GM19372 (cell line): Measurements from ENCODE around the gene TBXAS1.
"Not testable (repeated sequence)": the region's sequence is repeated elsewhere in the genome, so short reads cannot be mapped to it uniquely, and the experiment has no call there.

Experiments
- ATAC-seq: cut with Tn5 transposase; IDR thresholded peaks from one replicate; pipeline ENCODE4 v1.9.1; 2021; ENCODE audit warnings: mild to moderate bottlenecking, low read depth, moderate library complexity; ENCODE audit not compliant: unreplicated experiment

The TBXAS1 gene

DNA sequence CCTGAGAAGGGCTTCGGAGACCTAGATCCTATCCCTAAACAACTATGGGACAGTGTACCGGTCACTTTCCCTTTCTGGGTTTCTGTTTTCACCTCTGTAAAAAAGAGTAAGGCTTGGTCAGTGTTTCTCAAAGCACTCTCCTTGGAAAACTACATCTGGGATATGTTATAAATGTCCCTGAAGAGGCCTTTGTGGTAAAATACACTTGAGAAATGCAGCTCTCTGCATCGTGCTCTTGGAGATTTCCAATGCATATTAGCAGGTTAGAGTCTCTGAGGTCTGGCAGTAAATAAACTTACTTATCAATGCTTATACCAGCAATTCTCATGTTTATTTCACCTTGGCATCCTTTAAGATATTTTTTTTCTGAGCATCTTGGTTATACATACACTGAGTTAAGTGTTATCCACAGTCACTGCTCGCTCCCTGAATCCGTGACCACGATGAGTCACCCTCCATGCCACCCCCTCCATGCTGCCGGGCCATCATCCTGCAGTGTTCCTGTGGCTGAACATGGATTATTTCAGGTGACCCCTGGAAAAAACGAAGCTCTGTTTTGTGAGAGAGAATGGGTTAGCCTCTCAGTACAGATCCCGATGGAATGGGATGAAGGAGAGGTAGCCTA, 3.3 kb upstream of the TBXAS1 start:
- no peak for ATAC-seq

DNA sequence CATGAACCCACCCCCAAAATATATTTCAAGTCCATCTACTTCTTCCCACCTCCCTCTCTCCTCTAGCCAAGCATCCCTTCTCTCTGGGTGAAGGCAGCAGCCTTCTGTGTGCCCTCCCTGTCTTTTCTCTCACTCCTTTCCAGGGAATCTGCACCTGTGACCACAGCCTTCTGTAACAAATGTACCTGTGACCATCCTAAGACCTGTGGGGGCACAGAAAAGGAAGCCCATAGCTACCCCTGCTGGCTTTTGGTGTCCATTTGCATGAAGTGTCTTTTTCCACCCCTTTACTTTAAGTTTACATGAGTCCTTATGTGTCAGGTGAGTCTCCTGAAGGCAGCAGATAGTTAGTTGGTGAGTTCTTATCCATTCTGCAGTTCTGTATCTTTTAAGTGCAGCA, 2.0 kb upstream of the TBXAS1 start:
- ATAC-seq, result no peak

DNA sequence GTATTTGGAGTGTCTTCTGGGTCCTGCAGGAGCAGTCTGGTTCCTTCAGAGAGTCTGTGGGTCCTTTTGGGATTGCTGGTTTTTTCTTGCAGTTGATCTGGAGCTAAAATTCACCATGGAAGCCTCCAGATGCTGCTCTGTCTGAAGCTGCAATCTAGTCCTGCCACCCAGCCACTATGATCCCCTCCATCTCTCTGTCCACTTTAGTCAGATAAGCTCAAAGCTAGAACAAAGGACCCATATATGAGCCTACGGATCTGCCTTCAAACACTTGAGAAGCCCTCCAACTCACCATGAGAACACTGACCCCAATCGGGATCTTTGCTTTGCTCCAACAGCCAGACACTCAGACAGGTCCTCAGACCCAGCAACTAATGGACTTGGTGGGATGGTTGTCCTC, 618 bp upstream of the TBXAS1 start:
- ATAC-seq, result no peak

DNA sequence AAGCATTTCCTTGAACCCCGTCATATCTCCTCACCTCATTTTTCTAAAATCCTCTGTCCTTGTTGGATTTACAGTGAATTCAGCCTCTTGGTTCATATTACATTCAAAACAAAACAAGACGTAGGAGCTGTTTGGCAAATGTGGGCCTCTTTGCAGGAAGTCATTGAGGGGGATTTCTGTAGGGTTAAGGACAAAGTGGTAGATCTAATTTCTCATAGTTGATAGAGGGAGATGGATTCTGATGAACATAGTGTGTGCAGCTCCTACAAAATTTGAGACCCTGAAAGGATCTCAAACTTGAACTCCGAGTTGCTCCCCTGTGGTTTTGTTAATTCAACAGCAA, 682 bp downstream of the TBXAS1 start:
- ATAC-seq, result no peak

DNA sequence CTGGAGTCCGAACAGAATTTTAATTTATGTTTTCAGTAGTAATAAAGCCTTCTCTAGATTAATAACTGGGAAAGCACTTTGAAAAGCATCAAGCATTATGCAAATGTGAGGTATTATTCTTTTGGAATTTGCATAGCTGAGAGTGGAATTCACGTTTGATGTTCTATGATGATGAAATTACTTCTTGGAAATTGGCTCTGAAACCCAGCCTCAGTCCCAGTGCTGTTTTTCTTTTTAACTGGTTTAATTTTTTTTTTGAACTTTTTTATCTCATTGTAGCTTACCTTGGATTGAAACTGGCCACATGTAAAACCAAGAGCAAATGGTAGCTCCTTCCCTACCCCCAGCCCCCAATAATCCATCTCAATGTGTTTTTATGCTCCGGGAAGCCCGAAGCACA, 1.2 kb downstream of the TBXAS1 start:
- ATAC-seq, result no peak

DNA sequence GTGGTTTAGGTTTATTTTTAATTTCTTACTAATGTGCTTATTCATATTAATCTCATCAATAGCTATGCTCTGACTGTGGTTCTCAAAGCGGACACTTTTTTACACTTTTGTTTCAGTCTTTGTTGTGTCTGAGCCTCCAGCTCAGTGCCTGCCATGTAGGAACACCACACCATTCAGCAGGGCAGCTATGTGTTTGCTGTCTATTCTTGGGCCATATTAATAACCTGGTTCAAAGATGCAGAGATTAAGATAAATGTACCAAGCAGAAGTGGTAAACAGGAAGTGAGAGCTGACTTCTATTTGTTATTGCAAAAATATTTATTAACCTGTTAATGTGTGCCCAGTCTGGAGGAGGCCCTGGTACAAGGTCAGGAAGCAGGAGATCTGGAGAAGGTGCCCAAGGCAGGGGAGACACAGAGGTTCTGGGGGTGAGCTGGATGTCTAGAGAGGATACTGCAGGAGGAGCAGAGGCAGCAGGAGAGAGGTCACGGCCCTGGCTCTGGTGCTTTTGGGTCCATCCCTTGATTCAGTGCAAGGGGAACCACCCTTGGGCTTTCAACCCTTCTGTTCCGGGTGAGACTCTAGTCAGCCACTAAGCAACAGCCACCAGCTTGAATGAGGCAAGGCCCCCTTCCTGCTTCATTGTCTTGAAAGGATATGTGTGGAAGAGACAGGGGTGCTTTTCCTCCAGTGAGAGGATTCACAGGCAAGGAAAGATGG, 1.9 kb downstream of the TBXAS1 start:
- no peak for ATAC-seq

DNA sequence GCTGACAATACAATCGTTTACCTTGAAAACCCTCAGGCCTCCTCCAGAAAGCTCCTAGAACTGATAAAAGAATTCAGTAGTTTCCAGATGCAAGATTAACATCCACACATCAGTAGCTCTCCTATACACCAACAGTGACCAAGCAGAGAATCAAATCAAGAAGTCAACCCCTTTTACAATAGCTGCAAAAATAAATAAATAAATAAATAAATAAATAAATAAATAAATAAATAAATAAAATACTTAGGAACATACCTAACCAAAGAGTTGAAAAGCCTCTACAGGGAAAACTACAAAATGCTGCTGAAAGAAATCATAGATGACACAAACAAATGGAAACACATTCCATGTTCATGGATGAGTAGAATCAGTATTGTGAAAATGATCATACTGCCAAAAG, 6.8 kb downstream of the TBXAS1 start:
- not testable (repeated sequence) for ATAC-seq

DNA sequence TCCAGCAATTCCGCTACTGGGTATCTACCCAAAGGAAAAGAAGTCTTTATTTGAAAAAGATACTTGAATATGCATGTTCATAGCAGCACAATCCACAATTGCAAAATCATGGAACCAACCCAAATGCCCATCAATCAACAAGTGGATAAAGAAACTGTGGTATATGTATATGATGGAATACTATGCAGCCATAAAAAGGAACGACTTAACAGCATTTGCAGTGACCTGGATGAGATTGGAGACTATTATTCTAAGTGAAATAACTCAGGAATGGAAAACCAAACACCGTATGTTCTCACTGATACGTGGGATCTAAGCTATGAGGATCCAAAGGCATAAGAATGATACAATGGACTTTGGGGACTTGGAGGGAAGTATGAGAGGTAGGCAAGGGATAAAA, 8.2 kb downstream of the TBXAS1 start:
- not testable (repeated sequence) for ATAC-seq

DNA sequence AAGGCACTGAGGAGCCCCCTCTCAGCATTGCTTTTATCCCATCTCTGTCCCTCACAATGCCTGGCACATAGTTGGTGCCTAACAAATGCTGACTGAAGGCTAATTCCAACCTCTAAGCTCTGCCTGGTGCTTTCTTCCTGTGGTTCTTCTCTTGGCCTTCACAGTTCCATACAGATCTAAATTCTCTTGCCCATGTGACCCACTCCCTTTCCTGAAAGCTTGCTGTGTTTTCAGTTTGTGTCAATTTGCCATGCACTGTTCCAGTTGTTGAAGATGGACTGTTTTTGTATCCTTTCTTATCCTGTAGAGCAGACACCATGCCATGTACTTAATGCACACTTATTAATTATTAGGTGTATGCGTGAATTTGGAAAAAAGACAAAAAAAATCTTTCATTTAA, 9.2 kb downstream of the TBXAS1 start:
- no peak for ATAC-seq

DNA sequence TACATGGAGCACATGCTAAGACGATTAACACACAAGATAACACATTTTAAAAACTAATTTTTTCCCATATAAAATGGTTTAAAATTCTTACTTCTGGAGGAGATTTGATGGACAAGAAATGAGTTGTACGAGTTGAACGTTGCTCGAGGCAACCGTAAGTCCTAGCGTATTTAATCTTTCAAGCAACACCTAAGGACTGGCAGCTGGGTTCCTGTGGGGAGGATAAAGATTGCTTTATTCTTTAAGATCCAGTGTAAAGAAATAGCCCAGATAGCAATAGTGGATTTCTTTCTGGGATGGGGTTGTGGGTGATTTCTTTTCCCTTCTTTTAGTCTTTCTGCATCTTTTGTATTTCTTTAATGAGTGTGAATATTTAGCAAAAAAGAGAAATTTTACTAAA, 9.8 kb downstream of the TBXAS1 start:
- no peak for ATAC-seq

DNA sequence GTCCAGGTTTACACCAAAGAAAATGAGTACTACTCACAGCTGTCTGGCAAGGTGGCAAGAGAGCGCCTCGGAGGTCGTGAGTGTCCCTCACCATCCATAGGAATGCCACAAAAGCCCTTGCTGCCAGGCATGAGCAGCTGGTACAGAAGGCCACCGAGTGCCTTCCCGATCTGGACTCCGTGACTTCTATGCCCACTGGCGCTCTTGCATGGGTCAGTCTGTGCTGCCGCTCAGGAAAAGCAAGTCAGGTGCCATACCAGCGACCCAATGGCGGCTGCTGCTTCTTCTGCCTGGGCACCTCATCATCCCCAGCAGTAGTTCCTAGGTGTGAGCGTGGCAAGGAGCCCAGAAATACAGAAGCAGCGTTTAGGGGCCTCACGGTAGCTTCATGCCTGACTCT, 11.7 kb downstream of the TBXAS1 start:
- ATAC-seq, result no peak

DNA sequence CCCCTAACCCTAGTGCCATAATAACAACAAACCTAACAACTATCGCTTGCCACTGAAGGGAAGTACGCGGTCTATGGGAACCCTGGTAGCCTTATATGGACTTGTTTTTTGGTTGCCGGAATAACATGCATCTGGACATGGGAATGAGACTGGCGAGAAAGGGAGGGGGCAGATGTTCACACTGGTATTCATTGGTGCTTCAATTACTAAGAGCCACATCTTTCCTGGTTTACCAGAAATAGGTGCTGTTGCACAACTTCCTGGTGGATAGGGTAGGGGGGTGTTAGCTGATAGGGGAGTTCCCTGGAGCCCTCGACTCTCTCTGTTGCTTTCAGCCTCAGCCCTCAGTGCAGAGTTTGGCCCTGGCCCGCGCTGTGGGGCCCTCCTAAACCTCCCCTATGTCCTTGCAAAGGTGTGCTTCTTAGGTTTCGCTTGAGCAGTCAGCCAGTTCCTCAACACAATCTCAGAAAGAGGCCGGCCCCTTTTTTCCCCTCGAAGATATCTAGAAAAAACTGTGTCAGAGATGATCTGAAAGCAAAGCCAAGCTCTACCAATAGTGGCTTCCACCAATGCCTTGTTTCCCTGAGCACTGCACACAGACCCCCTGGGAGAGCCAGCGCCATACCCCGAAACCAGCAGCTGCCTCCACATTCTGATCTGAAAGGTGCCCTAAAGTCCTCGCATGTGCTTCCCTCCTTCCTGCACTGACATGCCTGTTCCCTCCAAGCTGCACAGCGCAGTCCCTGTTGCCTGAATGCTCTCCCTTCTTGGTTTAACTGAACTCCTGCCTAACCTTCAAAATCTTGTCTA, 13.5 kb downstream of the TBXAS1 start:
- no peak for ATAC-seq

DNA sequence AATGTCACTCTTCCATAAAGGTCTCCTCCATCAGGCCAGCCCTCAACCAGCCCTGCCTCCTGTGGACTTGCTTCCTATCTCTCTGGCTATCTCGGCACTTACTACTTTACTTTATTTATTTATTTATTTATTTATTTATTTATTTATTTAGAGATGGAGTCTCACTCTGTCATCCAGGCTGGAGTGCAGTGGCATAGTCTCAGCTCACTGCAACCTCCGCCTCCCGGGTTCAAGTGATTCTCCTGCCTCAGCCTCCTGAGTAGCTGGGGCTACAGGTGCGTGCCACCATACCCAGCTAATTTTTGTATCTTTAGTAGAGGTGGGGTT, 14.1 kb downstream of the TBXAS1 start:
- not testable (repeated sequence) for ATAC-seq

DNA sequence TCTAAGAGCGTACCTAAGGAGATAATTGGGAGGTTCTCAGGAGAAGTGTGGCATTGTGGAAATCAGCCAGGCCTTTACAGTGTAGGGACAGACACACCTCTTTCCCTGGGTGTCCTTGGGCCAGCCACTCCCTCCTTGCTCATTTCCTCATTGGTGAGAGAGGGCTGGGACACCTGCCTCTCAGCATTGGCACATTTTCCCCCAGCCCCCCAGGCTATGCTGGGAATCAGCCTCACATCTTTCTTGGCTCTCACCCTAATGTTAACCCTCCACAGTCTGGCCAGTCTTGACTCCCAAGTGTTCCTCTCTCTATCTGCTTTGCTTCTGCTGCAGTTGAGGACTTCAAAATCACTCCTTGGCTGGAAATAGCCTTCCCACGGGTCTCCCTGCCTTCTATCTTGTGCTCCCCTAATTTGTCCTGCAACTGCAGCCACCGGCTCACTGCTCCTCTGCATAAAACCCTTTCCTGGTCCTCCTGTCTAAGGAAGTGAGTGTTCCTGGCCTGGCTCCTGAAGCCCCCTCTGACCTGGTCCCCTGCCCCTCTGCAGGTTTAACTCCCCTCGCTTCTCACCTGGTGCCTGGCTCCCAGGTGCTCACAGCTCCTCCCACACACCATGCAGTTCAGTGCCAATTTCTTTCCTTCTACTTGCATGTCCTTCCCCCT, 15.8 kb downstream of the TBXAS1 start:
- no peak for ATAC-seq

DNA sequence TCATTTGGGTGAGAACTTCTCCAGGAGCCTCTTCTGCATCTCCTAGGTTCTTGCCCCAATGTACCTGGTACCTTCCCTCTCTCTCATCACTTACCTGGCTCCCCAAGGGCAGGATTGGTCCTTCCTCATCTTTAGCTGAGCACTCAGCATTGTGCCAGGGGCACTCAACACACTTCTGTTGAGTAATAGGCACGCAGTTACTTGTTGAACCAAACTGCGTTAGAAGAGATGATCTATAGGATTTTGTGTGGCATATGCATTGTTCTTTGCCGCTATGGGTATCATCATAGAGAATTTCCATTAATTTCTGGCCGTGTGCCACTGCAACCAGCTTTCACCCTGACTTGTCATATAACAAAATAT, 16.4 kb downstream of the TBXAS1 start:
- no peak for ATAC-seq

DNA sequence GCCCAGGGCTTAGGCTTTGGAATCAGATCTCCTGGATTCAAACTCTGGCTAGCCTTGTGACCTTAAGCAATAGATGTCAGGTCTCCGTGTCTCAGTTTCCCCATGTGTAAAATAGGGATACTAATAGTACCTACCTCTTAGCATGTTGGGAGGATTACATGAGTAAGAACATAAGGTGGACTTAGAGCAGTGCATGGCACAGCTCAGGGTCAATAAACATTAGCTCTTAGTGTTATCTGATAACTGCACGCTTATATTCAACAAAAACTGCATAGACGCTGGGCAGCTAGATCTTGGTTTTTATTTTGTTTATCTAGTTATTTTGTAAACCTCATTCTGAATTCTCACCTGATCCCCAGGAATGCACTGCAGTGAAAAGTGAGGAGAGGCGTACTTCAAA, 17.2 kb downstream of the TBXAS1 start:
- ATAC-seq, result no peak

DNA sequence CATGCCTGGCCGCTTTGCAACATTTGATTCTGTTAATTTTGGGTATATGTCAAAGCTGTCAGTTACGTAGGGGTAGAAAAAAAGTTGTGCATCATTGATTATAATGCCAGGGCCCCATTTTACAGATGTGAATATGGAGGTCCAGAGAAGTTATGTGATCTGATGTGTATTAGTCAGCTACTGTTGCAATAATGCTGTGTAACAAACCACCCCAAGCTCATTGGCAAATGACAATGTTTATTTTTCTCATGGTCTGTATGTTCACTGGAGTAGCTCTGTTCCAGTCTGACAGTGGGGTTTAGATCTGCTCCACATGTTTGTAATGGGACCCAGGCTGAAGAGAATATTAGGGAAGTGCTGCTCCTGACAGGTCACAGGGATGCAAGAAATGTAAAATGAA, 19.2 kb downstream of the TBXAS1 start:
- ATAC-seq, result no peak

DNA sequence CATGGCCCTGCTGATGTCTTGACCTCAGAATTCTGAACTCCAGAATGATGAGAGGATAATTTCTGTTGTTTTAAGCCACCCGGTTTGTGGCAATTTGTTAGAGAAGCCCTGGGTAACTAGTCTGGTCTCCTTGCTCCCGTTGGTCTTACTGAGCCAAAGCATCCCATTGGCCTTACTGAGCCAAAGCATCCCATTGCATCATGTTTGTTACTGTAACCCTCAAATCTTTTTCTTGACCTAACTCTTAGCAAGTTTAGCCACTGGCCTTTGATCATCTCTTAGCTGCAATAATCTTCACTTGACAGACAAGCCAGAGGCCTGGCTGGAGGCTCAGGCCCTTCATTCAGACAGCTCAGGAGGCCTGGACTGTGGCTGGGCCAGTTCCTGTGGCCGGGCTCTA, 21.8 kb downstream of the TBXAS1 start:
- ATAC-seq, result no peak

DNA sequence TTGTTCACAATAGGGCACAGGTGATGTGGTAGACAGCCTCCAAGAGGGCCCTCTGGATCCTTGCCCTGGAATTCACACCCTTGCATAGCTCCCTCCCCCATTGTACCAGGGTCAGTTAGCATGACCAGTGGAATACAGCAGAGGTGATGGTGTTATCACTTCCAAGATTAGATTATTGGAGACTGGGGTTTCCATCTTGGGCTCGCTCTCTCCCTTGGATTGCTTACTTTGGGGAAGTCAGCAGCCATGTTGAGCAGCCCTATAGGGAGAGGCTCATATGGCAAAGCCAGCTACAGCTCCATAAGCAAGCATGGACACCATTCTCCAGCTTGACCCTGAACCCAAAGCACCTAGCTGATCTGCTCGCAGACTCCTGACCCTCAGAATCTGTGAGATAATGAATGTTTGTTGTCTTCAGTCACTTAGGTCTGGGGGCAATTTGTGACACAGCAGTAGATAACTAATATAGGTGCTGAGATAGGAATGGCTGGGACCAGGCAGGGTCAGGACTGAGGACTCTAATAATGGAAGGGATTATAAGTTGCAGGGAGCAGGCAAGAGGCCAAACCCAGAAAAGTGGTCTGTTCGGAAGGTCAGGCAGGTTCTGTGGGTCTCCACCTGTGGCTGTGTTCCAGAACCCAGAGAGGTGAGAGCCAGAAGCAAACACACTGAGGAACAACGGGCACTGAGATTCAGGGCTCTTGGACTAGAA, 22.9 kb downstream of the TBXAS1 start:
- ATAC-seq, result no peak

DNA sequence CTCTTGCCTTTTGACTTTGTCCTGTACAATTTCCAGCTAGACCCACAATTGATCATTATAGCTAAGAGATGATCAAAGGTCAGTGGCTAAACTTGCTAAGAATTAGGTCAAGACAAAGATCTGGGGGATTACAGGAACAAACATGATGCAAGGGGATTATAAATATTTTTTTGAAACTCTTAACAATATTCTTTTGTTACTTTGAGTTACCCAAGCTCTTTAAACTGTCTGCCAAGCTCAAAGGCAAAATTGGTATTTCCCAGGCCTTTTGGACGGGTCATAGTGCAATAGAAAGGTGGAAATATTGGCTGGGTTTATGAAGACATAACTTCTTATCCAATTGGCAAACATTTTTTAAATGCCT, 23.4 kb downstream of the TBXAS1 start:
- ATAC-seq, result no peak

DNA sequence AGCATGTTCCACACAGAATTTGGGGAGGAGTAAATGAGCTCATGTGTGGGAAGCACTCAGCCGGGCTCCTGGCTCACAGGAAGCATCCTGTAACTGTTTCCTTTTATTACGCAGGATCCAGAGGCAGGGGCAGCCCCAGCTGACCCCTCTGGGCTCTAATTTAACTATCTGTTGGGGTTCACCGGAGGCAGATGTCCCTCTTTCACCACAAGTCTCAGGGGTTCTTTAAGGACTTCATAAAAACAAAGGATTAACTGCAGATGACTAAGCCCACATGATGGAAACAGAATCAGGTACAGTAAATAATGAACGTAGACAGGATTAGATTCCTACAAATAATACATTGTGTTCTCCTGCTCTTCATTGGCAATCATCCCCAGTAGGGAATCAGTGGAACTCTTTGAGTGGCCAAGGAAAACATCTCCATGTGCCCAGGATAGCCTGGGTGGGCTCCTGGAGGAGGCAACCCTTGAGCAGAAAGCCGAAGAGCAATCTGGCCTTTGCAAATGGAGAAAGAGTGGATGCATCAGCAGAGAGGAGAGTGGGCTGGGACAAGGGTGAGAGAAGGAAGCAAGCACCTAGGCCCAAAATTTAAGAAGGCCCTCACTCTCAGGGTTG, 24.6 kb downstream of the TBXAS1 start:
- no peak for ATAC-seq
